ENCODE measurements around the gene SENP6.

Gene SENP6

GRCh38 chr6:75563032-75563431 lies 38.6 kb upstream of the SENP6 start (continued):
- no peak for TF ChIP-seq TSHZ2 (CRISPR knock-in tag; IDR thresholded peaks at IDR 0.05)
- TF ChIP-seq ZNF565 (CRISPR knock-in tag; conservative IDR thresholded peaks at IDR 0.05; ENCODE audit: low read depth): no peak
- TF ChIP-seq OSR1 (CRISPR knock-in tag; IDR thresholded peaks at IDR 0.05): no peak
- TF ChIP-seq ZC3H10 (CRISPR knock-in tag; IDR thresholded peaks at IDR 0.05): no peak
- TF ChIP-seq TOX (CRISPR knock-in tag; IDR thresholded peaks at IDR 0.05; ENCODE audit: borderline replicate concordance): no peak
- no peak for TF ChIP-seq CSRNP3 (CRISPR knock-in tag; IDR thresholded peaks at IDR 0.05)
- TF ChIP-seq POU6F1 (CRISPR knock-in tag; IDR thresholded peaks at IDR 0.05; ENCODE audit: borderline replicate concordance, low read depth): no peak
- no peak for TF ChIP-seq GLIS3 (CRISPR knock-in tag; IDR thresholded peaks at IDR 0.05)
- no peak for TF ChIP-seq CREB5 (CRISPR knock-in tag; IDR thresholded peaks at IDR 0.05; ENCODE audit: low read depth)
- no peak for TF ChIP-seq ARNTL (CRISPR knock-in tag; IDR thresholded peaks at IDR 0.05; ENCODE audit: borderline replicate concordance, low read depth)
- TF ChIP-seq RARB (CRISPR knock-in tag; IDR thresholded peaks at IDR 0.05): no peak
- no peak for TF ChIP-seq TCF4 (CRISPR knock-in tag; IDR thresholded peaks at IDR 0.05; ENCODE audit: borderline replicate concordance)

GRCh38 chr6:75566137-75566767 lies 35.4 kb upstream of the SENP6 start:
- ATAC-seq: no peak
- no peak for TF ChIP-seq ESRRG (CRISPR knock-in tag; IDR thresholded peaks at IDR 0.05)
- TF ChIP-seq ARNTL (CRISPR knock-in tag; IDR thresholded peaks at IDR 0.05; ENCODE audit: borderline replicate concordance, low read depth): no peak
- TF ChIP-seq PPARA (CRISPR knock-in tag; IDR thresholded peaks at IDR 0.05; ENCODE audit: borderline replicate concordance): no peak
- no peak for TF ChIP-seq SNAI2 (CRISPR knock-in tag; IDR thresholded peaks at IDR 0.05)
- no peak for TF ChIP-seq BACH2 (CRISPR knock-in tag; IDR thresholded peaks at IDR 0.05; ENCODE audit: borderline replicate concordance)
- no peak for TF ChIP-seq POU6F1 (CRISPR knock-in tag; IDR thresholded peaks at IDR 0.05; ENCODE audit: borderline replicate concordance, low read depth)
- TF ChIP-seq CSDC2 (CRISPR knock-in tag; IDR thresholded peaks at IDR 0.05): no peak
- no peak for TF ChIP-seq ZFP3 (CRISPR knock-in tag; IDR thresholded peaks at IDR 0.05)
- no peak for TF ChIP-seq ZNF8 (CRISPR knock-in tag; IDR thresholded peaks at IDR 0.05)
- TF ChIP-seq ZNF70 (CRISPR knock-in tag; IDR thresholded peaks at IDR 0.05): no peak
- TF ChIP-seq TOX (CRISPR knock-in tag; IDR thresholded peaks at IDR 0.05; ENCODE audit: borderline replicate concordance): no peak
- no peak for TF ChIP-seq OSR1 (CRISPR knock-in tag; IDR thresholded peaks at IDR 0.05)
- no peak for TF ChIP-seq ISL1 (CRISPR knock-in tag; IDR thresholded peaks at IDR 0.05)
- no peak for TF ChIP-seq GLIS3 (CRISPR knock-in tag; IDR thresholded peaks at IDR 0.05)
- TF ChIP-seq ZC3H10 (CRISPR knock-in tag; IDR thresholded peaks at IDR 0.05): no peak

- ATAC-seq: no peak
- no peak for TF ChIP-seq ZFP3 (CRISPR knock-in tag; IDR thresholded peaks at IDR 0.05)
- no peak for TF ChIP-seq TCF4 (CRISPR knock-in tag; IDR thresholded peaks at IDR 0.05; ENCODE audit: borderline replicate concordance)
- TF ChIP-seq ZNF8 (CRISPR knock-in tag; IDR thresholded peaks at IDR 0.05): no peak
- no peak for TF ChIP-seq ZNF70 (CRISPR knock-in tag; IDR thresholded peaks at IDR 0.05)
- no peak for TF ChIP-seq GLIS3 (CRISPR knock-in tag; IDR thresholded peaks at IDR 0.05)
- TF ChIP-seq ZNF565 (CRISPR knock-in tag; conservative IDR thresholded peaks at IDR 0.05; ENCODE audit: low read depth): no peak
- TF ChIP-seq BACH2 (CRISPR knock-in tag; IDR thresholded peaks at IDR 0.05; ENCODE audit: borderline replicate concordance): no peak
- TF ChIP-seq CSDC2 (CRISPR knock-in tag; IDR thresholded peaks at IDR 0.05): no peak
- TF ChIP-seq ARNTL (CRISPR knock-in tag; IDR thresholded peaks at IDR 0.05; ENCODE audit: borderline replicate concordance, low read depth): no peak
- TF ChIP-seq TSHZ2 (CRISPR knock-in tag; IDR thresholded peaks at IDR 0.05): no peak
- no peak for TF ChIP-seq TOX (CRISPR knock-in tag; IDR thresholded peaks at IDR 0.05; ENCODE audit: borderline replicate concordance)
- no peak for TF ChIP-seq POU6F1 (CRISPR knock-in tag; IDR thresholded peaks at IDR 0.05; ENCODE audit: borderline replicate concordance, low read depth)
Observed at GRCh38 chr6:75568100-75568499, 33.6 kb upstream of the SENP6 start.
